NCI-H345 treated with DMSO at 0.1 percent for 48 hours (cell line): ENCODE results near the gene FABP1.

Experiments used
- DNase-seq: peaks from one replicate; lab custom pipeline; 2025; ENCODE audit not compliant: unreplicated experiment; lab: John Stamatoyannopoulos, UW

Gene FABP1

DNA sequence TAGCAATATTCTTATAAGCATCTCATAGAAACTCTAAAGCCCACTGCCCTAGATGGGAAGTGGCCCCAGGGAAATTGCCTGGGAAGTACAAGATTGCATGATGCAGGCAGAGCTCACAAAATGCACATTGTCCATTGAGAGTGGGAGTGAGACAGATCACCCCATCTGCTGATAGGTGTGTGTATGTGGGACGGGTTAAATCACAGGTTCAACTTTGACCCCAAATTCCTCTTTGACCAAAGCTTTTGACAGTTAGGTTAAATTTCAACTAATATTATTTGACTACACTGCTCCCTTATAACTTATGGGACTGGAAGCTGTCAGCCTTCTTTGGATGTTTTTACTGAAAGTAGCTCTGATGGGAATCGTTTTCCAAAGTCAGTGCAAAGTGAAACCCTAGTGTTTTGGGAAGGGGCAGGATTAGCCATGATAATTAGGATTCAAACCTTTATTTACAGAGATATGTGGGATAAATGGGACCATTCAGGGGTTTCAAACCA lies 11.4 kb upstream of the FABP1 start:
- DNase-seq = no peak

- no peak for DNase-seq
Observed at GRCh38 chr2:88137833-88138232, 10.0 kb upstream of the FABP1 start.

- DNase-seq = no peak
Observed at GRCh38 chr2:88136817-88137216, 9.0 kb upstream of the FABP1 start.

GRCh38 chr2:88133875-88134274 lies 6.0 kb upstream of the FABP1 start:
- DNase-seq = no peak

DNA sequence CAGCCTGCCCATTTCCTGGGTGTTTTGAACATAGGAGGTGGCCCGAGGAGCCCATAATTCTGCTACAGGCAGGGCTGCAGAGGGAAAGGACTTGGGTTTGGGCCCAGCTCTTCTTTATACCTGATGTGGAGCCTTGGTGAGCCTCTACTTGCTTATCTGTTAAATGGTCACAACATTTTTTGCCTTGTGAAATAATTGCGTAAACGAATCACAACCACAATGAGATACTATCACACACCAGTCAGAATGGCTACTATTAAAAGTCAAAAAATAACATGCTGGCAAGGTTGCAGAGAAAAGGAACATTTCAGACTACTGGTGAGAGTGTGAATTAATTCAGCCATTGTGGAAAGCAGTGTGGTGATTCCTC lies 4.1 kb upstream of the FABP1 start:
- DNase-seq = no peak

- no peak for DNase-seq
Observed at GRCh38 chr2:88131201-88131998, 3.5 kb upstream of the FABP1 start.

GRCh38 chr2:88129313-88129959 lies 1.6 kb upstream of the FABP1 start:
- no peak for DNase-seq

DNA sequence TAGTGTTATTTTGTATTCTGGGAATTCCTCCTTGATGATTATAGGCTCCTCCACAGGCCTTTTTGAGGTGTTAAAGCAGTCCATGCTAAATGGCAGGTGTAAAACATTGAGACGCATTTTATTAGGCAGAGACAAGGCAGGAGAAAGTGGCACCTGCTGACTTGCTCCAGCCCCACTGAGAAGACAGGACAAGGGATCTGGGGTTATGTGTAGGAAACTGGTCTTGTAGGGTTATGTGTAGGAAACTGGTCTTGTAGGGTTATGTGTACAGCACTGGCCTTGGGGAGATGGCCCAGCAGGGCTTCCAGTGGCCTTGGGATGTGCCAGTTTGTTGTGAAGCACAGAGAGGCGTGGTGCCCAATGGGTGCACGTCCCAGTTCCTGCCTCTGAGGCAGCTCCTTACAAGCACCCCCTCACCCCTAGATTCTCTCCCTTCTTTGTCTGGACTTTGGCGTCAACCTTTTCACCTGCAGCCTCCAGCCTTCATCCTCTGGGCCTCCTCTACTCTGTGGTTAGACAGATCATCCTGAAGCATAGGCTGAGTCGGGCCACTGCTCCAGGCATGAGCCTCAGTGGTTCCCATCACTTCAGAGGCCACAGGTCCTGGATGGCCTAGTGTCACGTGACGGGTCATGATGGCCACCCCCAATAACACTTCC lies 921 bp upstream of the FABP1 start:
- no peak for DNase-seq

GRCh38 chr2:88127638-88127887 lies 299 bp downstream of the FABP1 start:
- no peak for DNase-seq

- DNase-seq = no peak
Observed at GRCh38 chr2:88126772-88127637, 857 bp downstream of the FABP1 start.

DNA sequence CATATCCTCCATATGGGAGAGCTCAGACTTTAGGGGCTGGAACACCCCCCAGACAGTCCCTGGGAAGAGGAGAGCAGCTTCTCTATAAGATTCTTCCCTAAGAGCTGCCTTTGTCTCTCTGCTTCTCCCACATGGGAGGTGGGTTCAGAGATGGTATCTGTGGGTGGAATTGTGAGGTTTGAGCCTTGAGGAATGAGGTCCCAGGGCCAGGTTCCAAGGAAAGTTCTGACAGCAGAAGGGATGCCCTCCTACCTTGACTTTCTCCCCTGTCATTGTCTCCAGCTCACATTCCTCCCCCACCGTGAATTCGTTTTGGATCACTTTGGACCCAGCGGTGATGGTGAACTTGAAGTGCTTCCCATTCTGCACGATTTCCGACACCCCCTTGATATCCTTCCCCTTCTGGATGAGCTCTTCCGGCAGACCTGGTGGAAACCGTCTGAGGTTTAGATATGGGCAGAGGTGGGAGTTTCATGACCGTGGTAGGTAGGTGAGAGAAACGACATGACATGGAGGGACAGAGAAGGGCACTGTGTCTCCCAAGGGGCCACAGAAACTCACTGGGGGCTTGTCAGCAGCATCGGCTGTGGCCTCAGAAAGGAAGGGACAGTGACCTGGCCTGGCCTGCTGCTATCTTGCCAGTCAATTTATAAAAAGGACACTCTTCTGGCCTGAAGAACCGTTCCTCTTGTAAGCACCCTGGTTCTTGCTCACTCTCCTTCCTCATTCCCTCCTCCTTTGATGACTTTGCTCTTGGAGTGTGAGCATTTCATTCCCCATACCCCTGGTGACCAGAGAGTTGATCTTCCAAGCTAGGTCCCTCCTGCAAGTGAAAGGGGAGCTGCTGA lies 1.7 kb downstream of the FABP1 start:
- no peak for DNase-seq

DNA sequence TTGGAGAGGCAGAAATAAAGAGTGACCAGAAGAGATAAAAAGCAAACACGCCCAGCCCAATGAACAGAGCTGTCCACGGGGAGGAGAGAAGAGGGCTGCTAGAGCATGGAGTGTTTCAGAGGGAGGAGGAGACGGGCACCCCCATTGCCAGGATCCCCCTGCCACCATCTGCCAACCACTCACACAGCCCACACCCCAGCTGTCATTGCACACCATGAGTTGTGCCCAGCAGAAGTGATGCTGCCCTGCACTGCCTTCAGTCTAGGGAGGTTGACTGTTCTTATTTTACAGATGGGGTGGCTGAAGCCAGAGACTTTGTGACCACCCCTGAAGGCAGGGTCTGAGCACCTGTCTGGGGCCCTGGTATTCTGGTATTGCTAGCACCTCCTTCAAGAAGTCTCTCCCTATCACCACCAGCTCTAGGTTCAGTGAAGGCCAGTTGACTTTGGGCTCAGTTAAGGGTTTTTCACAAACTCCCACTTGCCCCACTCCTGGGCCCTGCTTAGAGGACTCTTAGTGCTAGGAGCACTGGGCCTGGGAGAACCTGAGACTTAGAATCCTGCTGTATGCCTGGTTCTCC lies 2.4 kb downstream of the FABP1 start:
- no peak for DNase-seq

DNA sequence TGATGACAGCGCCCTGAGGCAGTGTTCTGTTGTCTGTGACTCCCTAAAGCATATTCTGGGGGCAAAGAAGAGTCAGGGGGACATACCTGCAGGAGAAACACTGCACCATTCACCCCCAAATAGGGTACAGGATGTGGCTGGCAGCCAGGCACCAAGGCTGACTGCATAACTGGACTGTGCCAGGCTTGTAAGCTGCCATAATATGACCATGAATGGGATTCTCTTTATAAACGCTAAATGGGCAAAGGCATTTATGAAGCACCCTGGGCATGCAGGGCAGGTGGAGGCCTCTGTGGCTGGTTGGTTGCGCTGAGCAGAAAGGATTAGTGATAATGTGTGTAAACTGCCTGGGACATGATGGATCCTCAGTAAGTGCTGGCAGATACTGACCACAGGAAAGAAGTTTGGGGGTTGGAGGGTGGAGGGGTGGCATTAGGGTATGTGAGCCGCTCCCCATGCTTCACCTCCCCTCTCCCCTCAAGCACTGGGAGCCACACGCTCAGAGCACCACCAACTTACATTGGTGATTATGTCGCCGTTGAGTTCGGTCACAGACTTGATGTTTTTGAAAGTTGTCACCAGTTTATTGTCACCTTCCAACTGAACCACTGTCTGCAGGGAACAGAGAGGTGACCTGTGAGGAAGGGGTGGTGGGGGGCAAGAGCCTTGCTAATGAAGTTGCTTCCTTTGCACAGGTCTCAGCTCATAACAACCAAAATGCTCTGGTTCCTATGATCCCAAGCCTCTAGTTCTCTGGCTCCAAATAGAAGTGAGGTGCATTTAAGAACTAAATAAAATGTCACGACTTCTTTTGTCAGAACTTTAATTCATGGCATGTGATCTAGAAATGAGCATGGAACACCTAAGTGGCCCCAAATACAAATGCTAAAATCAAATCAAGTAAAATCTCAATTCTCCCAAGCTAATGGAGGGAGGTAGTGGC lies 3.6 kb downstream of the FABP1 start:
- no peak for DNase-seq

- no peak for DNase-seq
Observed at GRCh38 chr2:88123164-88123974, 4.5 kb downstream of the FABP1 start.

- DNase-seq = no peak
Observed at GRCh38 chr2:88122141-88122884, 5.5 kb downstream of the FABP1 start.

DNA sequence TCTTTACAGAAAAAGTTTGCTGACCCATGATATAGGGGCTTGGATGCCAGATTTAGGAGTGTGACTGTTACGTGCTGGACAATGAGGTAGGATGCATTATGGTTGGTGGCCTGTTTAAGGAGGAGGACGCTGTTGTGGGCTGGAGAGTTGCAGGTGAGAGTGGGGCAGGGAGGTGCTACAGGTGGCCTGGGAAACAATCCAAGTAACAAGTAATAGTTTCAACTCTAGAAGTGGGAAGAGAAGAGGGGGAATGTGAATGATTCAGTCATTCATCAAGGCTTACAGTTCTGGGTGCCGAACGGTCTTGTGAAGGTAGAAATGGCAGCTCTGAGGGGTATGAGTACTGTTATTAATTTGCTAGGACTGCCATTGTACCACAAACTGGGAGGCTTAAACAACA lies 6.2 kb downstream of the FABP1 start:
- no peak for DNase-seq

DNA sequence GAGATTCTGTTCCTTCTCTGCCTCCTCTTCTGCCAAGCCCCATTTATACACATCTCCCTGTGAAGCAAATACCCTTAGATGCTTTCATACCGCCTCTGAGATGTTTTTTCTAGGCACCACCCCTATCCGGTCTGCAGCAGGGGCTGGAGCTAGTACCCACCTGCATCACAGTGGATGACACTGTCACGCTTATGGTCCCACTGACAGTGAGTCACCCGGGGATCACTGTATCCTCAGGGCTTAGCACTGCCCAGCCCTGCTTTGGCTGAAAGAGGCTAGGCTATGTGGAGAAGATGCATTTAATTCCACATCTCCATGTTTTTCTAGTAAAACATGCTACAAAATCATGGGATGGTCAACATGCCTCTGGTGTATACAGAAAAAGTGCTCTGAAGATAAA lies 9.9 kb downstream of the FABP1 start:
- DNase-seq = no peak
